ENCODE results near the gene ZIC5.

The ZIC5 gene

GRCh38 chr13:99935772-99936171 is 35.8 kb downstream of the ZIC5 start:
- DNase-seq (ENCODE audit: low read depth, low spot score): no peak

GRCh38 chr13:99932912-99933311 is 38.7 kb downstream of the ZIC5 start:
- DNase-seq (ENCODE audit: low read depth, low spot score): no peak

- no peak for DNase-seq (ENCODE audit: low read depth, low spot score)
Observed at GRCh38 chr13:99930925-99931324, 40.6 kb downstream of the ZIC5 start.

GRCh38 chr13:99929866-99930265 is 41.7 kb downstream of the ZIC5 start:
- DNase-seq (ENCODE audit: low read depth, low spot score): no peak

GRCh38 chr13:99926014-99926731 is 45.4 kb downstream of the ZIC5 start:
- no peak for DNase-seq (ENCODE audit: low read depth, low spot score)

- DNase-seq (ENCODE audit: low read depth, low spot score): no peak
Observed at GRCh38 chr13:99923877-99924582, 47.5 kb downstream of the ZIC5 start.

GRCh38 chr13:99922631-99923404 is 48.7 kb downstream of the ZIC5 start:
- no peak for DNase-seq (ENCODE audit: low read depth, low spot score)

GRCh38 chr13:99919132-99919531 is 52.4 kb downstream of the ZIC5 start:
- no peak for DNase-seq (ENCODE audit: low read depth, low spot score)

- DNase-seq (ENCODE audit: low read depth, low spot score): peak; percentile 38
Observed at GRCh38 chr13:99916366-99917103, 55.0 kb downstream of the ZIC5 start.

- DNase-seq (ENCODE audit: low read depth, low spot score): no peak
Observed at GRCh38 chr13:99913167-99913566, 58.4 kb downstream of the ZIC5 start.
